B cell (primary cell): ENCODE results near the gene LIMS2. TPM values are rescaled to one million over a fixed set of nuclear protein-coding genes. Genes with fewer than 3 reads are reported as not detected.

Experiments used
- ATAC-seq: fragments of 200-7000 bp; cut with Tn5 transposase; one replicate; pipeline ENCODE4 v1.10.0; 2021; ENCODE audit warnings: low read depth, mild to moderate bottlenecking, moderate number of reproducible peaks, moderate library complexity
- CTCF ChIA-PET: fragments of 350-600 bp; sonication (Branson Sonifier 250); formaldehyde crosslinking; loops from one replicate; lab custom pipeline; 2021; ENCODE audit warnings: antibody characterized with exemption, inconsistent platforms; lab: Charles Lee
- POLR2A ChIA-PET: fragments of 350-600 bp; sonication (Branson Sonifier 250); formaldehyde crosslinking; loops from one replicate; lab custom pipeline; 2021; ENCODE audit warnings: antibody characterized with exemption; lab: Charles Lee
- DNase-seq: peaks from one replicate; pipeline ENCODE4 v3.0.0; 2013
- H2AFZ ChIP-seq: 2 replicates; pipeline ENCODE4 v1.6.1; 2012; ENCODE audit warnings: mild to moderate bottlenecking, low read depth, low read length; ENCODE audit not compliant: insufficient read depth, poor library complexity, severe bottlenecking
- H3K27ac ChIP-seq, 2 donors: 1 replicate in 1 of 2; 2 replicates in 1 of 2; pipeline ENCODE4 v1.5.1; 2012 to 2013; ENCODE audit warnings: low read length in 2 of 2, mild to moderate bottlenecking in 2 of 2, moderate library complexity in 1 of 2
- H3K27me3 ChIP-seq, 4 experiments: fragments of 200-600 bp in 1 of 4; sonication (generic) in 1 of 4; replicated peaks in 1 of 4; 1 replicate in 2 of 4; 2 replicates in 2 of 4; pipeline versions ENCODE4 v1.6.1 to v1.7.0; 2013 to 2016; ENCODE audit warnings: low read length in 3 of 4, mild to moderate bottlenecking in 2 of 4, mixed read lengths in 1 of 4, moderate library complexity in 1 of 4; ENCODE audit not compliant: insufficient read depth in 4 of 4, control insufficient read depth in 3 of 4; ENCODE audit errors: control extremely low read depth in 1 of 4
- H3K36me3 ChIP-seq, 2 experiments: replicated peaks in 1 of 2; 1 replicate in 1 of 2; 2 replicates in 1 of 2; pipeline versions ENCODE4 v1.6.1 to v1.7.1; 2013; ENCODE audit warnings: low read length in 1 of 2; ENCODE audit not compliant: insufficient read depth in 2 of 2, control insufficient read depth in 1 of 2; ENCODE audit errors: control extremely low read depth in 1 of 2, extremely low read depth in 1 of 2
- H3K4me1 ChIP-seq, 2 donors: fragments of 200-600 bp in 1 of 2; sonication (generic) in 1 of 2; 1 replicate in 1 of 2; 2 replicates in 1 of 2; pipeline versions ENCODE4 v1.5.1 to v1.6.1; 2013 to 2017; ENCODE audit warnings: low read length in 2 of 2; ENCODE audit not compliant: control insufficient read depth in 2 of 2, insufficient read depth in 2 of 2
- H3K4me2 ChIP-seq: replicated peaks from 2 replicates; pipeline ENCODE3; 2012; ENCODE audit warnings: mild to moderate bottlenecking, low read depth, low read length; ENCODE audit not compliant: poor library complexity, severe bottlenecking
- H3K4me3 ChIP-seq, 5 experiments: fragments of 200-600 bp in 1 of 5; sonication (generic) in 1 of 5; 1 replicate in 3 of 5; 2 replicates in 2 of 5; pipeline versions ENCODE4 v1.5.1 to v1.7.0; 2011 to 2016; ENCODE audit warnings: low read length in 4 of 5, mild to moderate bottlenecking in 4 of 5, low read depth in 2 of 5, control low read depth in 1 of 5, moderate library complexity in 1 of 5; ENCODE audit not compliant: insufficient read depth in 1 of 5; ENCODE audit errors: control extremely low read depth in 1 of 5, extremely low read depth in 1 of 5
- H3K79me2 ChIP-seq: fragments of 200-600 bp; sonication (generic); one replicate; pipeline ENCODE4 v1.6.0; 2016; ENCODE audit warnings: low read length; ENCODE audit not compliant: control insufficient read depth, insufficient read depth
- H3K9ac ChIP-seq: fragments of 200-600 bp; sonication (generic); 2 replicates; pipeline ENCODE4 v1.6.1; 2017; ENCODE audit warnings: mild to moderate bottlenecking, low read length, moderate library complexity
- H3K9me3 ChIP-seq, 3 donors: one replicate each; pipeline versions ENCODE4 v1.6.1 to v1.7.1; 2013; ENCODE audit warnings: low read length in 2 of 3; ENCODE audit not compliant: control insufficient read depth in 2 of 3, insufficient read depth in 1 of 3; ENCODE audit errors: control extremely low read depth in 1 of 3
- H4K20me1 ChIP-seq: 2 replicates; pipeline ENCODE4 v1.6.0; 2012; ENCODE audit warnings: mild to moderate bottlenecking, low read length; ENCODE audit not compliant: insufficient read depth, control insufficient read depth, poor library complexity, severe bottlenecking
- H3K27ac Mint-ChIP-seq: one replicate; pipeline ENCODE4 v1.8.0; 2021; ENCODE audit warnings: mixed read lengths
- H3K27me3 Mint-ChIP-seq: one replicate; pipeline ENCODE4 v1.8.0; 2021; ENCODE audit warnings: mixed read lengths
- H3K4me1 Mint-ChIP-seq: one replicate; pipeline ENCODE4 v1.8.0; 2021; ENCODE audit warnings: mixed read lengths
- H3K4me3 Mint-ChIP-seq: one replicate; pipeline ENCODE4 v1.8.0; 2021; ENCODE audit warnings: mixed read lengths
- H3K9me3 Mint-ChIP-seq: one replicate; pipeline ENCODE4 v1.8.0; 2022; ENCODE audit warnings: mixed read lengths; ENCODE audit not compliant: insufficient read depth
- EZH2 ChIP-seq: IDR thresholded peaks from 2 replicates; pipeline ENCODE4 v1.6.1; 2012; ENCODE audit warnings: borderline replicate concordance, low read depth, mild to moderate bottlenecking, moderate library complexity, low read length; ENCODE audit not compliant: insufficient read depth, poor library complexity, severe bottlenecking
- WGBS: methylation state at CpG from one replicate; pipeline ENCODE4 v1.1.5; 2013; ENCODE audit warnings: missing lambda C conversion rate; ENCODE audit not compliant: insufficient coverage; 5-methylcytosine and 5-hydroxymethylcytosine counted together
- intact Hi-C: fragments of 100-400 bp; cut with micrococcal nuclease; formaldehyde crosslinking; loops from one replicate; pipeline ENCODE4 v1.10.0; 2022
- polyA plus RNA-seq: library from polyadenylated mRNA; depleted of rRNA; stranded (reverse); fragments of >200 nt; gene quantifications from 2 replicates; pipeline ENCODE4 v1.2.3, GENCODE V29; 2012
- total RNA-seq, 2 donors: library from RNA; stranded (reverse); fragments of 120-200 nt in 1 of 2; gene quantifications; 1 replicate in 1 of 2; 2 replicates in 1 of 2; pipeline versions ENCODE4 v1.2.3 to v1.2.4, GENCODE V29; 2013 to 2022
- TF ChIP-seq, protein P1 (sequence below): fragments of 200-600 bp; IDR thresholded peaks from one replicate; pipeline ENCODE4 v1.8.0; 2022; ENCODE audit warnings: antibody characterized with exemption, mild to moderate bottlenecking

The LIMS2 gene
- total and polyA plus RNA-seq, 2 donors (not counting 1 experiment from before 2014, with no cell fraction given): 6.7 to 32.2 TPM

DNA sequence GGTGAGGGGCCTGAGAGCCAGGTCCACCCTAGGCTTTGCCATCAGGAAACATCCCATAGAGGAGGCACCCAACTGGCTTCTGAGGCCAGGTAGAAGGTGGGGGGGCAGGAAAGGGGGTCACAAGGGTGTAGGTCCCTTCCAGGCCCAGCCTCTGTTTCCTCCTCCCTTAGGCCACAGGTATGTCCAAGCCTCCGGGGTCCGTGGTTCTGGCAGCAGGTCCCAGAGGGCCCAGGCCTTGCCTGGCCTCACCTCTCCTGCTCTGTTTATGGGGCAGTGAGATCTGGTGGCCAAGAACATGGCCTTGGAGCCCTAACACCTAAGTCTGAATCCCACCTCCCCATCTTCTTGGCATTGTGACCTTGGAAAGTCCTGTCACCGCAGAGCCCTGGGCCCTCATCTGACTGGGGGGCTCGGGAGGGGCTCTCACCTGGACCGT, 51.0 kb downstream of the LIMS2 start:
- no peak overlapping the region for H3K27ac Mint-ChIP-seq
- H3K27me3 Mint-ChIP-seq: no peaks in the 10 kb centered on the region
- 100% methylated on average over 3 of the region's 5 CpGs for WGBS

More for the DNA sequence above, 51.0 kb downstream of the LIMS2 start:
- Mint-ChIP-seq H3K4me1 (peaks cover 81% of the 10 kb centered on the region), H3K4me3 (no peak overlapping the region), H3K9me3 (no peaks in the 10 kb centered on the region)
- intact Hi-C loops: no loop called here
- H3K4me1 ChIP-seq: peaks cover 28 to 84% of the 10 kb centered on the region in 2 donors
- no peaks in the 10 kb centered on the region for H3K9me3 ChIP-seq
- ATAC-seq (no peak), DNase-seq (no peak)
- H3K4me3 ChIP-seq: no peak overlapping the region
- ChIA-PET CTCF (interaction anchor here (1.1 to 1.5 kb wide), 3 partner anchors 18 to 33 kb away, joined by 3 to 7 read pairs (median 6); no protein-coding TSS in a partner anchor), POLR2A (no interaction called here)
- H4K20me1 ChIP-seq: no peaks in the 10 kb centered on the region
- no peak for TF ChIP-seq EZH2
- TF ChIP-seq, protein P1, sequence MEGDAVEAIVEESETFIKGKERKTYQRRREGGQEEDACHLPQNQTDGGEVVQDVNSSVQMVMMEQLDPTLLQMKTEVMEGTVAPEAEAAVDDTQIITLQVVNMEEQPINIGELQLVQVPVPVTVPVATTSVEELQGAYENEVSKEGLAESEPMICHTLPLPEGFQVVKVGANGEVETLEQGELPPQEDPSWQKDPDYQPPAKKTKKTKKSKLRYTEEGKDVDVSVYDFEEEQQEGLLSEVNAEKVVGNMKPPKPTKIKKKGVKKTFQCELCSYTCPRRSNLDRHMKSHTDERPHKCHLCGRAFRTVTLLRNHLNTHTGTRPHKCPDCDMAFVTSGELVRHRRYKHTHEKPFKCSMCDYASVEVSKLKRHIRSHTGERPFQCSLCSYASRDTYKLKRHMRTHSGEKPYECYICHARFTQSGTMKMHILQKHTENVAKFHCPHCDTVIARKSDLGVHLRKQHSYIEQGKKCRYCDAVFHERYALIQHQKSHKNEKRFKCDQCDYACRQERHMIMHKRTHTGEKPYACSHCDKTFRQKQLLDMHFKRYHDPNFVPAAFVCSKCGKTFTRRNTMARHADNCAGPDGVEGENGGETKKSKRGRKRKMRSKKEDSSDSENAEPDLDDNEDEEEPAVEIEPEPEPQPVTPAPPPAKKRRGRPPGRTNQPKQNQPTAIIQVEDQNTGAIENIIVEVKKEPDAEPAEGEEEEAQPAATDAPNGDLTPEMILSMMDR: no peak
- H3K4me2 ChIP-seq: no peak overlapping the region
- H3K27me3 ChIP-seq: no peaks in the 10 kb centered on the region
- no peaks in the 10 kb centered on the region for H3K79me2 ChIP-seq
- H3K27ac ChIP-seq: no peak overlapping the region
- no peak overlapping the region for H3K9ac ChIP-seq
- no peaks in the 10 kb centered on the region for H3K36me3 ChIP-seq
- H2AFZ ChIP-seq: no peak overlapping the region
